Fibroblast of lung (primary cell): ENCODE data around the gene PANX3.

Experiments
- EZH2 ChIP-seq: IDR thresholded peaks from 2 replicates; pipeline ENCODE4 v1.5.1; 2012; ENCODE audit warnings: low read length, control low read depth, mild to moderate bottlenecking; ENCODE audit errors: missing control alignments
- TF ChIP-seq, protein P1 (sequence below), 2 donors: IDR thresholded peaks in 1 of 2; conservative IDR thresholded peaks in 1 of 2; 1 replicate in 1 of 2; 2 replicates in 1 of 2; pipeline ENCODE4 v1.5.1; 2011 to 2012; ENCODE audit warnings: low read length in 2 of 2, control low read depth in 1 of 2, inconsistent platforms in 1 of 2, low read depth in 1 of 2, mild to moderate bottlenecking in 1 of 2

DNA sequence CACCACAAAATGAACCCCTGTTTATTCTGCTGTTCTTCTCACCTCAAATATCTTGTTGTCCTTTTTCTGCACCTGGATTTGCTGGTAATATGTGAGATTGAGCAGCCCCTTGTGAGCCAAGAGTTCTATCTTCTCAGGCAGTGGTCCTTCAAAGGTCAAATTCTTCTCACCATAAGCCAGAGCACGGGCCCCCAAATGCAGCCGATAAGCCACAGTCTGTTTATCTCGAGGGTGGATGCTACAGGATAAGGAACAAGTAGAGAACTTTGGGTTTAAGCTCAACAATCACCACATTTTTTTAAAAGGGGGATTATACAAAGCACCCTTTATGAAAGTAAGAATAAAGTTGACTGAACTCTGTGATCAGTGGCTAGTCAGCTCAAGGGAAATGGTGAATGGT is 27.3 kb downstream of the PANX3 start:
- TF ChIP-seq, protein P1, sequence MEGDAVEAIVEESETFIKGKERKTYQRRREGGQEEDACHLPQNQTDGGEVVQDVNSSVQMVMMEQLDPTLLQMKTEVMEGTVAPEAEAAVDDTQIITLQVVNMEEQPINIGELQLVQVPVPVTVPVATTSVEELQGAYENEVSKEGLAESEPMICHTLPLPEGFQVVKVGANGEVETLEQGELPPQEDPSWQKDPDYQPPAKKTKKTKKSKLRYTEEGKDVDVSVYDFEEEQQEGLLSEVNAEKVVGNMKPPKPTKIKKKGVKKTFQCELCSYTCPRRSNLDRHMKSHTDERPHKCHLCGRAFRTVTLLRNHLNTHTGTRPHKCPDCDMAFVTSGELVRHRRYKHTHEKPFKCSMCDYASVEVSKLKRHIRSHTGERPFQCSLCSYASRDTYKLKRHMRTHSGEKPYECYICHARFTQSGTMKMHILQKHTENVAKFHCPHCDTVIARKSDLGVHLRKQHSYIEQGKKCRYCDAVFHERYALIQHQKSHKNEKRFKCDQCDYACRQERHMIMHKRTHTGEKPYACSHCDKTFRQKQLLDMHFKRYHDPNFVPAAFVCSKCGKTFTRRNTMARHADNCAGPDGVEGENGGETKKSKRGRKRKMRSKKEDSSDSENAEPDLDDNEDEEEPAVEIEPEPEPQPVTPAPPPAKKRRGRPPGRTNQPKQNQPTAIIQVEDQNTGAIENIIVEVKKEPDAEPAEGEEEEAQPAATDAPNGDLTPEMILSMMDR (conservative IDR thresholded peaks at IDR 0.05 in 1 of 2, IDR thresholded peaks at IDR 0.05 in 1 of 2; ENCODE audit: low read depth in 1 of 2, low read length in 2 of 2): no peak
- no peak for TF ChIP-seq EZH2
